ENCODE measurements around the gene SH2D3C.

The SH2D3C gene

DNA sequence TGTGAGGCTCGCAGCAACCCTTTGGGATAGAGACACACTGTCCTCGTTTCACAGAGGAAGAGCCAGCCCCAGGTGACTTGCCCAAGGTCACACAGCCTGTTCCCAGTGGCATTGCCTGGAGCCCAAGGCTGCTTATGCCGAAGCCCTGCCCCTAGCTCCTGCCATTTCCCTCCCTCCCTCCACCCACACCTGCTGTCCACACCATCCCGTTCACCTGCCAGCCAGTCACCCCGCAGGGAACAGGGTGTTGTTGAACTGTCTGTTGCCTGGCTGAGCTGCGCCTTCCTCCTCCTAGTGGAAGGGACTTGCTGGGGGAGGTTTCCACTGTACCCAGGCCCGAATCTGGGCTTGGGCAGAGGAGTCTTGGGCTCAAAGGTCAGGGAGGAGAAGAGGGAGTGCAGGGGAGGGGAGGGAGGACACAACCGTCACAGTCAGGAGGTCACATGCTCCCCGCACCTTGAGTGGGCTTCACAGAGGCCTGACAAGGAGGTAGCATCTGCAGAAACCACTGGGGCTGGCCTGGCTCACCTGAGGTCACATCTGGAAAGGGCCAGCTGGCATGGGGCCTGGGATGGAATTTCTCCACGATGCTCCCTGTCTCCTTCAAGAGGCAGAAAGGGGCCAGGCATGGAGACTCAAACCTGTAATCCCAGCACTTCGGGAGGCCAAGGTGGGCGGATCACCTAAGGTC is 56.3 kb downstream of the SH2D3C start:
- H3K9ac ChIP-seq (ENCODE audit: low read depth, low read length) = no peak overlapping the region
- no peaks in the 10 kb centered on the region for H3K9me3 ChIP-seq (ENCODE audit: insufficient read depth, low read depth, low read length)
- 81% methylated on average over 12 of the region's 12 CpGs for WGBS
- no peaks in the 10 kb centered on the region for H3K27me3 ChIP-seq (ENCODE audit: insufficient read depth, low read length)
- no peaks in the 10 kb centered on the region for H3K36me3 ChIP-seq (ENCODE audit: insufficient read depth, low read length)
- no peaks in the 10 kb centered on the region for H3K4me1 ChIP-seq (ENCODE audit: insufficient read depth, low read length)
- no peak overlapping the region for H3K27ac ChIP-seq (ENCODE audit: low read depth, low read length)
- H3K4me3 ChIP-seq (ENCODE audit: low read length) = no peak overlapping the region

DNA sequence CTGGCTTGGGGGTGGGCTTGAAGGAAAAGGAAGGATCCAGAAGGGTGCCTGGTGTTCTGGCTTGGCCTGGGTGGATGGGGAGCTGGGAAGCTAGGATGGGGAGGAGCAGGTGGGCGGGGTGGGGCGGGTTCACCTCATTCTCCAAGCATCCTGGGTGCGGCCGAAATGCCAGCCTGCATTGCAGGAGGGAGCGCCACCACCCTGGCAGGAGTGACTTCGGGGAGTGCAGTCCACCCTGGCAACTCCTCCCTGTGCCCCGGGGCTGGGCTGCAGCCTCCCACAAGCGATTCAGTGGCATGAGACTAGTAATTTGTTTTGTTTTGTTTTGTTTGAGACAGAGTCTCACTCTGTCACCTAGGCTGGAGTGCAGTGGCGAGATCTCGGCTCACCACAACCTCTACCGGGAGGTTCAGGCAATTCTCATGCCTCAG is 57.1 kb downstream of the SH2D3C start:
- H3K4me3 ChIP-seq (ENCODE audit: low read length) = no peak overlapping the region
- H3K27me3 ChIP-seq (ENCODE audit: insufficient read depth, low read length) = no peaks in the 10 kb centered on the region
- no peaks in the 10 kb centered on the region for H3K9me3 ChIP-seq (ENCODE audit: insufficient read depth, low read depth, low read length)
- WGBS = 69% methylated on average over 11 of the region's 11 CpGs
- no peaks in the 10 kb centered on the region for H3K4me1 ChIP-seq (ENCODE audit: insufficient read depth, low read length)
- no peaks in the 10 kb centered on the region for H3K36me3 ChIP-seq (ENCODE audit: insufficient read depth, low read length)
- H3K9ac ChIP-seq (ENCODE audit: low read depth, low read length) = no peak overlapping the region
- no peak overlapping the region for H3K27ac ChIP-seq (ENCODE audit: low read depth, low read length)

DNA sequence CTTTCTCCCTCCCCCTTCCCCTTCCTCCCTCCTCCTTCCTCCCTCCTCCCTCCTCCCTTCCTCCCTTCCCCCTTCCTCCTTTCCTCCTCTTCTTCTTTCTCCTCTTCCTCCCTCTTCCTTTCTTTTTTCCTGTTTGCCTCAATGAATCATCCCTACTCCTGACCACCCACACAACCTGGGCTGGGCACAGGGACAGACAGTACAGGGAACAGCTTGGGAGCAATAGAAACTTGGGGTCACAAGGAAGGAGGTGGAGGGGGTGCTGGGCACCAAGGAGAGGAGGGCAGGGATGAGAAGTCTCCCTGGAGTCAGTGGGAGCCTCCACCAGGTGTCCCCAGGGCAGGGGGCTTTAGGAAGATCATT is 57.6 kb downstream of the SH2D3C start:
- H3K27ac ChIP-seq (ENCODE audit: low read depth, low read length) = no peak overlapping the region
- H3K36me3 ChIP-seq (ENCODE audit: insufficient read depth, low read length) = no peaks in the 10 kb centered on the region
- H3K4me1 ChIP-seq (ENCODE audit: insufficient read depth, low read length) = no peaks in the 10 kb centered on the region
- H3K9me3 ChIP-seq (ENCODE audit: insufficient read depth, low read depth, low read length) = no peaks in the 10 kb centered on the region
- no peaks in the 10 kb centered on the region for H3K27me3 ChIP-seq (ENCODE audit: insufficient read depth, low read length)
- no peak overlapping the region for H3K9ac ChIP-seq (ENCODE audit: low read depth, low read length)
- H3K4me3 ChIP-seq (ENCODE audit: low read length) = no peak overlapping the region

DNA sequence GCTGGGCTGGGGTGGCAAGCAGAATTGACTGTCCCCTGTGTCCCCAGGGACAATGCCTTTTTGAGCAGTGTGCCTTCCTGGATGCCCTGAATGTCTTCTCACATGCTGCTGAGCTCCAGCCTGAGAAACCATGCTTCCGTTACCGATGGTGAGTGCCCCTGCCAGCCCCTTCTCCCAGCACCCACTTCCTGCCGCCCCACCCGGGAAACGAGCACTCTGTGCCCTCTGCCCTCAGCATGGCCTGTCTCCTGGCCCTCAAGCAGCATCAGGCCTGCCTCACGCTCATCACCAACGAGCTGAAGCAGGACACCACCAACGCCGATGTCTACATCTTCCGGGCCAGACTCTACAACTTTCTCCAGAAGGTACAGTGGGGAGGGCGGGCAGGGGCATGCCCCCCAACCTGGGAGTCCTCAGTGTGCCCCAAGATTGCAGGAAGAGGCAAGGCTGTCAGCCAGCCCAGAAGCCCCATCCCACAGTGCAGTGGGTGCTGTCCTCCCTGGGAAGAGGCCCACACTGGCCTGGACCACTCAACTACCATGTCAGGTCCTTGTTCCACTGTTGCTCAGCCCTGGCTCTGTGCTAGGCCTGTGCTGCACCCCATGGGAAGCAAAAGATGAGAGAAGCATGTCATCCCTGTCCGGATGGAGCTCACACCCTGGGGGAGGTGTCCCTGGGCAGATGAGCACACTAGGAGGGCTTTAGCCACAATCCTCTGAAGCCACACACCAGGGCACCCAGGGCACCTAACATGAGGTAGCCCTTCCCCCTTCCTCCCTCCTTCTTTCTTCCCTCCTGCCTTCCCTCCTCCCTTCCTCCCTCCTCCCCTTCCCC is 58.2 kb downstream of the SH2D3C start:
- Histone ChIP-seq H3K4me3 (ENCODE audit: low read length) (no peak overlapping the region), H3K27me3 (ENCODE audit: insufficient read depth, low read length) (no peaks in the 10 kb centered on the region), H3K36me3 (ENCODE audit: insufficient read depth, low read length) (no peaks in the 10 kb centered on the region), H3K9me3 (ENCODE audit: insufficient read depth, low read depth, low read length) (no peaks in the 10 kb centered on the region), H3K27ac (ENCODE audit: low read depth, low read length) (no peak overlapping the region), H3K9ac (ENCODE audit: low read depth, low read length) (no peak overlapping the region), H3K4me1 (ENCODE audit: insufficient read depth, low read length) (no peaks in the 10 kb centered on the region)
- WGBS = 88% methylated on average over 12 of the region's 12 CpGs

DNA sequence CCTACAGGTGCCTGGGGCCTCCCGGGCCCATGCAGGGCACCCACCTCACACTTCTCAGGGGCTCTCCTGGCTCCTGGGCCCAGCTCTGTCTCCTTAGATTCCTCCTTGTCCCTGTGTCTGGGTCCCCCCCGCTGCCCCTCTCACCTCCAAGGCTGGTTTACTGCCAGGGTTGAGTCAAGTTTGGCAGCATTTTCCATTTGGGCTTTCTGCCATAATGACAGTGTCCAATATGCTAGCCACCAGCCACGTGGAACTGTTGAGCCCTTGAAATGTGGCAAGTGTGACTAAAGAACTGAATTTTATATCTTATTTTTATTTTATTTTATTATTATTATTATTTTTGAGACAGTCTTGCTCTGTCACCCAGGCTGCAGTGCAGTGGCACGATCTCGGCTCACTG is 60.7 kb downstream of the SH2D3C start:
- H3K4me1 ChIP-seq (ENCODE audit: insufficient read depth, low read length) = 0 out of 2 replicates have a peak, but pooled peaks cover 3% of the 10 kb centered on the region
- 92% methylated on average over 5 of the region's 5 CpGs for WGBS
- no peak overlapping the region for H3K4me3 ChIP-seq (ENCODE audit: low read length)
- H3K27ac ChIP-seq (ENCODE audit: low read depth, low read length) = no peak overlapping the region
- no peaks in the 10 kb centered on the region for H3K9me3 ChIP-seq (ENCODE audit: insufficient read depth, low read depth, low read length)
- H3K27me3 ChIP-seq (ENCODE audit: insufficient read depth, low read length) = peaks cover 5% of the 10 kb centered on the region; the same call in 1 of the 2 replicates
- H3K9ac ChIP-seq (ENCODE audit: low read depth, low read length) = no peak overlapping the region
- H3K36me3 ChIP-seq (ENCODE audit: insufficient read depth, low read length) = no peaks in the 10 kb centered on the region

DNA sequence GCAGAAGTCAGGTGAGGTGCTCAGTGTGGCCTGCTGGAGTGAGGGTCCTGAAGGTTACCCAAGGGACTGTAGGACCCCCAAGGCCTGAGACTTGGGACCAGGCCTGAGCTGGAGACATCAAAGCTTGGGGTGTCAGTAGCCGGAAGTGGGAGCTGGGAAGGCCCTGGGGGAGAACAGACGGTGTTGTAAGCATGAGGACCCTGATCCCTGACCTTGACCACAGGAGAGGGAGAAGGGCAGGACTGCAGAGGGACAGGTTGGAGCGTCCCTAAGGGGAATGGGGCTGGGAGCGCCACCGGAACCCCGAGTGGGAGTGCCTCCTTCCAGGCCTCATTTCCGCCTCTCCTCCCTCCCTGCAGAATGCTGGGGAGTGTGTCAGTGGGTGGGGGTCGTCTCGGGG is 62.1 kb downstream of the SH2D3C start:
- peaks cover 5% of the 10 kb centered on the region; the same call in 1 of the 2 replicates for H3K27me3 ChIP-seq (ENCODE audit: insufficient read depth, low read length)
- 0 out of 2 replicates have a peak, but pooled peaks cover 7% of the 10 kb centered on the region for H3K4me1 ChIP-seq (ENCODE audit: insufficient read depth, low read length)
- H3K9ac ChIP-seq (ENCODE audit: low read depth, low read length) = no peak overlapping the region
- H3K4me3 ChIP-seq (ENCODE audit: low read length) = peak overlapping the region; percentile 73; the same call in 1 of the 2 replicates
- WGBS = 91% methylated on average over 5 of the region's 9 CpGs
- H3K27ac ChIP-seq (ENCODE audit: low read depth, low read length) = no peak overlapping the region
- H3K9me3 ChIP-seq (ENCODE audit: insufficient read depth, low read depth, low read length) = no peaks in the 10 kb centered on the region
- no peaks in the 10 kb centered on the region for H3K36me3 ChIP-seq (ENCODE audit: insufficient read depth, low read length)

DNA sequence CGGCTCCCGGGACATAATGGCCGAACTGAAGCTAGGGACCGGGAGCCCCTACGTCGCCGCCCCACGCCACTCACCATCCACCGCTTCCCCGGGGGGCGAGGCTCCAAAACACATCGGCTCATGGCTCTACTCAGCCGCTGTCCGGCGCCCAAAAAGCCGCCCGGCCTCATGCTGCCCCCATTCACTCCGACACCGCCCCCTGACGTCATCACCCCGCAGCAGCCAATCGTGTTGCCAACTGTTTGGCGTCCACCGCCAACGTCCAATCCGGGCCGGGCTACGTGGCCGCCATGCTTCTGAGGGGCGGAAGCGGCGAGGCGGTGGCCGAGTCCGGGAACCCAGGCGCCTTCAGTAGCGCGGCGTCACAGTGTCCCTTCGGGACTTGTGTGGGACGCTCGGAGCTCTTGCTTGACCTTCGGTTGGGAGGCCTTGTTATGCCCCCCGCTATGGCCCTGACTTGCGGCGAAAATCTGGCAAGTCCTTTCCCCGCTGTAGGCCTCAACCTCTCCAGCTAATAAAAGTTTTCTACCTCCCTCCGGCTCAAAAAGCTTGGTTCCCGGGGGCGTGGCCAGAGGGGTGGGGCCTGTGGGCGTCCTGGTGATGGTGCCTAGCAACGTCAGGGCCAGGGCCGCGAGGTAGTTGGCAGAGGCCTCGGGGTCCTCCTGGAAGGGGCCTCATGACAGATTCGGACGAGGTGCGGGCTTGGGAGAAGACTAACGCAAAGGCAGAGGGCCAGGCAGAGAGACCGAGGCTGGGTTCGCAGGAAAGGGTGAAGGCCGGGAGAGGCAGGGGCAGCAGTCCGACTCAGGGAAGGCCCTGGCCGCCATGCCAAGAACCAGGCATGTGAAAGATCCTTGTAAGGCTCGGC is 62.8 kb downstream of the SH2D3C start, which contains the start of the genes PTRH1 and TTC16:
Gene PTRH1, minus strand, starts transcription at position 194 of the 868 bp plus-strand sequence. Its CDS starts 24 bp downstream, at position 170.
Gene TTC16, plus strand, starts transcription at position 610 of the 868 bp plus-strand sequence. Its CDS starts 67 bp downstream, at position 677.
- Histone ChIP-seq H3K27ac (ENCODE audit: low read depth, low read length) (peak within 1 kb of the TSS; percentile 46; the same call in 1 of the 2 replicates), H3K4me3 (ENCODE audit: low read length) (peak within 1 kb of the TSS; percentile 73), H3K27me3 (ENCODE audit: insufficient read depth, low read length) (peaks cover 5% of the 10 kb centered on the region; the same call in 1 of the 2 replicates), H3K36me3 (ENCODE audit: insufficient read depth, low read length) (no peaks in the 10 kb centered on the region), H3K9me3 (ENCODE audit: insufficient read depth, low read depth, low read length) (no peaks in the 10 kb centered on the region), H3K4me1 (ENCODE audit: insufficient read depth, low read length) (0 out of 2 replicates have a peak, but pooled peaks cover 7% of the 10 kb centered on the region), H3K9ac (ENCODE audit: low read depth, low read length) (peak within 1 kb of the TSS; percentile 46)
- WGBS = 6% methylated on average over 65 of the region's 65 CpGs

DNA sequence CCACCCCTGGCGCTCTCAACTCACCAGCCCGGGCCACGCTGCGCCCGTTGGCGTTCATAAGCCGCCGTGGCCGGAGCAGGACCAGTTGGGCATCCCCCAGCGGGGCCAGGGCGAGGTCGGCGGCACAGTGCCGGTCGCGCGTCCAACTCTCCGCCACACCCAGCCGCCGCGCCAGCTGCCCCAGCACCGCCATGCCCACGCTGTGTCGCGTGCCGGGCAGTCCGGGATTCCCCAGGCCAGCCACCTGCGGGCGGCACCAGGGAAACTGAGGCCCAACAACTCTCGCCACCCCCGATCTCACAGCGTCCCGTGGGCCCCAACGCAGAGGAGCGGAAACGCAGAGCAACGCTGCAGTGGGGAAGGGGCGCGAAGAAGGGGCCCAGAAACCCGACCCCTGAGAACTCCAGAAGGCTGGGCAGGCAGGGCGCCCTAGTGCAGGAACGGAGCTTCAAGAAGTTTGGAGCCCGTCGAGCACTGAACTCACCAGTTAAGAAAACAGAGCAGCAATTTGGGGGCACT is 63.5 kb downstream of the SH2D3C start:
- peaks cover 5% of the 10 kb centered on the region; the same call in 1 of the 2 replicates for H3K27me3 ChIP-seq (ENCODE audit: insufficient read depth, low read length)
- H3K36me3 ChIP-seq (ENCODE audit: insufficient read depth, low read length) = no peaks in the 10 kb centered on the region
- WGBS = 2% methylated on average over 44 of the region's 44 CpGs
- H3K4me3 ChIP-seq (ENCODE audit: low read length) = peak overlapping the region; percentile 73
- 0 out of 2 replicates have a peak, but pooled peaks cover 7% of the 10 kb centered on the region for H3K4me1 ChIP-seq (ENCODE audit: insufficient read depth, low read length)
- H3K9me3 ChIP-seq (ENCODE audit: insufficient read depth, low read depth, low read length) = no peaks in the 10 kb centered on the region
- no peak overlapping the region for H3K27ac ChIP-seq (ENCODE audit: low read depth, low read length)
- peak overlapping the region; percentile 46 for H3K9ac ChIP-seq (ENCODE audit: low read depth, low read length)

DNA sequence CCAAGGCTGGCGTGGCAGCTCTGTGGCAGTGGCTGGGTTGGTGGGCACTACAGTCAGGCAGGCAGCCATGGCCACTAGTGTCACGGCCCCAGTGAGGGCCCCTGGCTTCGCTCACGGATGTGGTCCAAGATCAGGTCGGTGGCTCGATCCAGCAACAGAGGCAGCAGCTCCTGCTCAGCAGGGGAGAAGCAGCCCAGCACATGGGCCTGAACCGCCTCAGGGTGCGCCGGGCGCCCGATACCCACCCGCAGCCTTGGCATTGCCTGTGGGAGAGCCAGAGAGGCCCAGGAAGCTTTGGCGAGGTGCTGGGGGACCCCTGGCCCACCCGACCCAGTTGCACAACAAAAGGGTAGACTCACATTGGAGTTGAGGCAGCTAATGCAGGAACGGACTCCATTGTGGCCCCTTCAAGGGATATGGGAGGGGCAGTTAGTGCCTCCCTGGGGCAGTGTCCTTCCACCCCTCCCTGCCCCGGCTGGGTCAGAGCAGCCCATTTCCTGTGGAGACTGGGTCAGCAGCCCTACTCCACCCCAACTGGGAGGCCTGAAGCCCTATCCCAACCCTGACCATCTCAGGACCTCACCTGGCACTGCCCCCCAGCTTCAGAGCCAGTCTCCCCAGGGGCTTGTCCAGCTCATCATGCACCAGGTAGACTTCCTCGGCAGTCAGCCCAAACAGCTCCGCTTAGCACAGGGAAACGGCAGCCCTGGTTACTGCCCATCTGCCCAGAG is 64.3 kb downstream of the SH2D3C start:
- WGBS = 82% methylated on average over 19 of the region's 19 CpGs
- H3K4me3 ChIP-seq (ENCODE audit: low read length) = peak overlapping the region; percentile 73
- H3K27ac ChIP-seq (ENCODE audit: low read depth, low read length) = no peak overlapping the region
- H3K9ac ChIP-seq (ENCODE audit: low read depth, low read length) = no peak overlapping the region
- H3K9me3 ChIP-seq (ENCODE audit: insufficient read depth, low read depth, low read length) = no peaks in the 10 kb centered on the region
- 0 out of 2 replicates have a peak, but pooled peaks cover 7% of the 10 kb centered on the region for H3K4me1 ChIP-seq (ENCODE audit: insufficient read depth, low read length)
- H3K27me3 ChIP-seq (ENCODE audit: insufficient read depth, low read length) = peaks cover 5% of the 10 kb centered on the region; the same call in 1 of the 2 replicates
- H3K36me3 ChIP-seq (ENCODE audit: insufficient read depth, low read length) = no peaks in the 10 kb centered on the region

DNA sequence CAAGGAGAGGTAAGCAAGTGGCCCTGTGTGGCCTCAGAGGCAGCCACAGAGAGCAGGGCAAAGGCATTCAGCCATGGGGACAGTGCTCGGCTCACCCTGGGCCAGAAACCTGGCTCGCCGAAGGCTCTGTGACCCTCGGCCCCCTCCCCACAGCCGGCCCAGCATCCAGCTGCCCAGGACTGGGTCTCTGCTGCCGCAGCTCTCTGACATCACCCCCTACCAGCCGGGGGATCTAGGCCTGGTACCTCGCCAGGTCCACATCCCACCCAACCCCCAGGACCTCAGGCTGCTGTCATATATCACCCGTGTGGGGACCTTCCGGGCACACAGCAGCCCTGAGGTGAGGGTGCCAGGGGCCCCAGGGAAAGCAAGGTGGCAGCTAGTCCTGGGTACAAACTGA is 65.6 kb downstream of the SH2D3C start:
- Histone ChIP-seq H3K4me1 (ENCODE audit: insufficient read depth, low read length) (0 out of 2 replicates have a peak, but pooled peaks cover 7% of the 10 kb centered on the region), H3K4me3 (ENCODE audit: low read length) (no peak overlapping the region), H3K9me3 (ENCODE audit: insufficient read depth, low read depth, low read length) (no peaks in the 10 kb centered on the region), H3K36me3 (ENCODE audit: insufficient read depth, low read length) (no peaks in the 10 kb centered on the region), H3K27ac (ENCODE audit: low read depth, low read length) (no peak overlapping the region), H3K27me3 (ENCODE audit: insufficient read depth, low read length) (peaks cover 5% of the 10 kb centered on the region; the same call in 1 of the 2 replicates), H3K9ac (ENCODE audit: low read depth, low read length) (no peak overlapping the region)
- 91% methylated on average over 10 of the region's 10 CpGs for WGBS
